NT2/D1 (cell line): ENCODE results near the gene TRPV5.

Experiments
- SUZ12 ChIP-seq: IDR thresholded peaks from 2 replicates; pipeline ENCODE4 v1.6.1; 2011; ENCODE audit not compliant: insufficient read length, insufficient read depth; ENCODE audit errors: extremely low read depth
- ZNF274 ChIP-seq: IDR thresholded peaks from 2 replicates; pipeline ENCODE4 v1.6.1; 2011; ENCODE audit warnings: mild to moderate bottlenecking, low read depth, low read length

- no peak for TF ChIP-seq SUZ12
- no peak for TF ChIP-seq ZNF274
Observed at GRCh38 chr7:142954680-142955268, 21.2 kb upstream of the TRPV5 start.
